SK-N-SH (cell line): ENCODE measurements around the gene KCNE5. TPM values are rescaled to one million over a fixed set of nuclear protein-coding genes. Genes with fewer than 3 reads are reported as not detected.

Experiments
- CTCF ChIA-PET: fragments of 300-600, 350-600 bp; formaldehyde crosslinking; extraction: SDS; loops from one replicate; lab custom pipeline; 2021; lab: Yijun Ruan, JAX
- POLR2A ChIA-PET: fragments of 350-600 bp; sonication (Branson Sonifier 250); formaldehyde crosslinking; extraction: SDS; loops from one replicate; lab custom pipeline; 2020; ENCODE audit warnings: antibody characterized with exemption, inconsistent platforms; lab: Yijun Ruan, JAX
- DNase-seq: peaks from one replicate; pipeline ENCODE4 v3.0.0; 2012
- H2AFZ ChIP-seq: fragments of 200-600 bp; sonication (generic); 2 replicates; pipeline ENCODE4 v1.8.1; 2016; ENCODE audit warnings: antibody characterized with exemption, mild to moderate bottlenecking, low read depth
- H3F3A ChIP-seq: fragments of 200-600 bp; sonication (generic); replicated peaks from 2 replicates; pipeline ENCODE3; 2016; ENCODE audit warnings: antibody characterized with exemption, mild to moderate bottlenecking; ENCODE audit not compliant: insufficient read depth
- H3K27ac ChIP-seq, 2 experiments: fragments of 200-500 bp in 1 of 2; fragments of 200-600 bp in 1 of 2; sonication (Bioruptor generic) in 1 of 2; sonication (generic), shearing (Covaris generic) in 1 of 2; 2 replicates each; pipeline versions ENCODE4 v1.5.1 to v1.6.1; 2014 to 2016; ENCODE audit warnings: low read depth in 2 of 2, inconsistent platforms in 1 of 2, low read length in 1 of 2, mild to moderate bottlenecking in 1 of 2, mixed read lengths in 1 of 2
- H3K27me3 ChIP-seq: fragments of 200-600 bp; sonication (generic), shearing (Covaris generic); 2 replicates; pipeline ENCODE4 v1.6.1; 2016; ENCODE audit warnings: mixed run types; ENCODE audit not compliant: insufficient read depth
- H3K36me3 ChIP-seq, 2 experiments: fragments of 200-500 bp in 1 of 2; fragments of 200-600 bp in 1 of 2; sonication (Bioruptor generic) in 1 of 2; sonication (generic) in 1 of 2; replicated peaks in 1 of 2; 2 replicates each; pipeline versions ENCODE3 to v1.5.1; 2014 to 2016; ENCODE audit warnings: low read length in 1 of 2, mild to moderate bottlenecking in 1 of 2; ENCODE audit not compliant: insufficient read depth in 2 of 2, control insufficient read depth in 1 of 2
- H3K4me1 ChIP-seq, 2 experiments: fragments of 200-500 bp in 1 of 2; fragments of 200-600 bp in 1 of 2; sonication (Bioruptor generic) in 1 of 2; sonication (generic), shearing (Covaris generic) in 1 of 2; 2 replicates each; pipeline versions ENCODE4 v1.5.1 to v1.6.1; 2014 to 2016; ENCODE audit warnings: low read depth in 1 of 2, low read length in 1 of 2, mixed run types in 1 of 2; ENCODE audit not compliant: insufficient read depth in 2 of 2, control insufficient read depth in 1 of 2
- H3K4me2 ChIP-seq: fragments of 200-600 bp; sonication (generic), shearing (Covaris generic); 2 replicates; pipeline ENCODE4 v1.6.1; 2017; ENCODE audit warnings: mixed run types
- H3K4me3 ChIP-seq, 2 experiments: fragments of 200-500 bp in 1 of 2; fragments of 200-600 bp in 1 of 2; sonication (Bioruptor generic) in 1 of 2; sonication (generic), shearing (Covaris generic) in 1 of 2; 2 replicates each; pipeline versions ENCODE4 v1.5.1 to v1.8.1; 2014 to 2016; ENCODE audit warnings: low read depth in 2 of 2, inconsistent platforms in 1 of 2, low read length in 1 of 2, mild to moderate bottlenecking in 1 of 2, mixed read lengths in 1 of 2, moderate library complexity in 1 of 2
- H3K79me2 ChIP-seq: fragments of 200-600 bp; sonication (generic); 2 replicates; pipeline ENCODE4 v1.8.1; 2017; ENCODE audit warnings: mild to moderate bottlenecking; ENCODE audit not compliant: insufficient read depth
- H3K9ac ChIP-seq: fragments of 200-600 bp; sonication (generic); 2 replicates; pipeline ENCODE4 v1.6.1; 2017; ENCODE audit warnings: mixed run types
- H3K9me2 ChIP-seq: fragments of 200-600 bp; sonication (generic); 2 replicates; pipeline ENCODE4 v1.6.1; 2017; ENCODE audit warnings: mixed run types
- H3K9me3 ChIP-seq: fragments of 200-600 bp; sonication (generic); 2 replicates; pipeline ENCODE4 v1.6.1; 2017; ENCODE audit warnings: mixed run types, mild to moderate bottlenecking, moderate library complexity
- H4K20me1 ChIP-seq: fragments of 200-600 bp; sonication (generic); 2 replicates; pipeline ENCODE4 v1.6.1; 2017; ENCODE audit warnings: mild to moderate bottlenecking, mixed run types; ENCODE audit not compliant: insufficient read depth
- ELF1 ChIP-seq: IDR thresholded peaks from 2 replicates; pipeline ENCODE4 v1.4.0; 2012
- EP300 ChIP-seq, 2 experiments: IDR thresholded peaks; 2 replicates each; pipeline versions ENCODE4 v1.4.0 to v1.6.1; 2012; ENCODE audit warnings: borderline replicate concordance in 1 of 2, low read depth in 1 of 2, low read length in 1 of 2
- EZH2phosphoT487 ChIP-seq: fragments of 200-600 bp; sonication (generic); IDR thresholded peaks from 2 replicates; pipeline ENCODE4 v1.6.1; 2017; ENCODE audit warnings: low read depth, mixed run types, mild to moderate bottlenecking, antibody characterized with exemption, moderate library complexity, borderline replicate concordance
- FOSL2 ChIP-seq: IDR thresholded peaks from 2 replicates; pipeline ENCODE4 v1.4.0; 2012; ENCODE audit warnings: low read depth, mild to moderate bottlenecking, moderate library complexity, borderline replicate concordance
- FOXJ3 ChIP-seq: sonication (generic); formaldehyde crosslinking; IDR thresholded peaks from 2 replicates; pipeline ENCODE4 v1.5.1; 2020; ENCODE audit warnings: mild to moderate bottlenecking, missing genetic modification reagents
- FOXM1 ChIP-seq: IDR thresholded peaks from 2 replicates; pipeline ENCODE4 v1.4.0; 2012; ENCODE audit warnings: low read depth, mild to moderate bottlenecking
- GABPA ChIP-seq: IDR thresholded peaks from 2 replicates; pipeline ENCODE4 v1.4.0; 2012; ENCODE audit warnings: low read depth, mild to moderate bottlenecking
- JUND ChIP-seq: IDR thresholded peaks from 2 replicates; pipeline ENCODE4 v1.4.0; 2012
- MAX ChIP-seq: IDR thresholded peaks from 2 replicates; pipeline ENCODE4 v1.4.0; 2012; ENCODE audit warnings: low read depth
- NFIC ChIP-seq: IDR thresholded peaks from 2 replicates; pipeline ENCODE4 v1.4.0; 2012; ENCODE audit warnings: borderline replicate concordance
- NRF1 ChIP-seq: IDR thresholded peaks from 2 replicates; pipeline ENCODE4 v1.6.1; 2012; ENCODE audit warnings: low read depth, mild to moderate bottlenecking, low read length
- PBX3 ChIP-seq: IDR thresholded peaks from 2 replicates; pipeline ENCODE4; 2012
- RCOR1 ChIP-seq: fragments of 150-350 bp; IDR thresholded peaks from 2 replicates; pipeline ENCODE4 v1.6.1; 2017; ENCODE audit warnings: antibody characterized with exemption, low read length
- RFX5 ChIP-seq: IDR thresholded peaks from 2 replicates; pipeline ENCODE4 v1.6.1; 2012; ENCODE audit warnings: mild to moderate bottlenecking, improper control_type of control experiment, low read length
- RXRA ChIP-seq: IDR thresholded peaks from 2 replicates; pipeline ENCODE4 v1.4.0; 2012; ENCODE audit warnings: low read depth, mild to moderate bottlenecking, borderline replicate concordance
- SMC3 ChIP-seq: IDR thresholded peaks from 2 replicates; pipeline ENCODE4 v1.6.1; 2012; ENCODE audit warnings: low read depth, low read length, improper control_type of control experiment
- TAF1 ChIP-seq: IDR thresholded peaks from 2 replicates; pipeline ENCODE4 v1.6.1; 2012; ENCODE audit warnings: low read depth, mild to moderate bottlenecking, low read length, moderate library complexity, borderline replicate concordance
- TEAD4 ChIP-seq: IDR thresholded peaks from 2 replicates; pipeline ENCODE4 v1.4.0; 2012; ENCODE audit warnings: mild to moderate bottlenecking, borderline replicate concordance; ENCODE audit not compliant: insufficient read depth
- USF1 ChIP-seq: IDR thresholded peaks from 2 replicates; pipeline ENCODE4 v1.4.0; 2012; ENCODE audit warnings: low read depth, borderline replicate concordance
- USF2 ChIP-seq: fragments of 150-350 bp; IDR thresholded peaks from 2 replicates; pipeline ENCODE4 v1.6.1; 2017; ENCODE audit warnings: antibody characterized with exemption, low read length, low read depth, borderline replicate concordance
- YY1 ChIP-seq: IDR thresholded peaks from 2 replicates; pipeline ENCODE4 v1.4.0; 2012; ENCODE audit warnings: low read depth, mild to moderate bottlenecking
- ZBTB33 ChIP-seq: IDR thresholded peaks from 2 replicates; pipeline ENCODE4 v1.4.0; 2012; ENCODE audit warnings: low read depth, borderline replicate concordance
- WGBS: methylation state at CpG from one replicate; pipeline ENCODE4 v1.1.6; 2017; ENCODE audit warnings: low lambda C conversion rate; 5-methylcytosine and 5-hydroxymethylcytosine counted together
- polyA plus RNA-seq, 3 experiments: library from polyadenylated mRNA; depleted of rRNA; stranded (reverse); fragments of >200 nt; gene quantifications; 2 replicates each; pipeline ENCODE4 v1.2.3, GENCODE V29; 2012

Gene KCNE5
- polyA plus RNA-seq, 1 of the 3 experiments (the other 2 are of a cell fraction), result 0.21 TPM

- H3K27ac ChIP-seq, result no peak overlapping the region
- POLR2A ChIA-PET, result no interaction called here
- H3K9me2 ChIP-seq, result no peaks in the 10 kb centered on the region
- no peak for DNase-seq
- WGBS, result 18% methylated on average over 5 of the region's 5 CpGs
- no peak for TF ChIP-seq YY1
- no peak for TF ChIP-seq RFX5
- TF ChIP-seq GABPA, result no peak
- no peak for TF ChIP-seq ZBTB33
- TF ChIP-seq FOXM1, result no peak
- no peak for TF ChIP-seq MAX
- no peak for TF ChIP-seq TAF1
- no peak for TF ChIP-seq NRF1
- no peak for TF ChIP-seq RCOR1
- no peak for TF ChIP-seq PBX3
- TF ChIP-seq TEAD4, result no peak
- TF ChIP-seq FOXJ3 (CRISPR knock-in tag), result no peak
- TF ChIP-seq RXRA, result no peak
- no peak overlapping the region for H3K9ac ChIP-seq
- H3K9me3 ChIP-seq, result 0 out of 2 replicates have a peak, but pooled peaks cover 5% of the 10 kb centered on the region
- no peak overlapping the region for H3K4me2 ChIP-seq
- peaks cover 29% of the 10 kb centered on the region for H3K27me3 ChIP-seq
- CTCF ChIA-PET, result no interaction called here
- H3K79me2 ChIP-seq, result no peaks in the 10 kb centered on the region
- no peak overlapping the region for H2AFZ ChIP-seq
- H4K20me1 ChIP-seq, result no peaks in the 10 kb centered on the region
- H3K4me3 ChIP-seq, result no peak overlapping the region
- H3K4me1 ChIP-seq, result no peaks in the 10 kb centered on the region; a peak in 1 of 4 replicates
- H3F3A ChIP-seq, result no peaks in the 10 kb centered on the region
- H3K36me3 ChIP-seq, result no peaks in the 10 kb centered on the region
Observed at GRCh38 chrX:109601486-109601885, 23.5 kb downstream of the KCNE5 start.

GRCh38 chrX:109600237-109600651, 24.7 kb downstream of the KCNE5 start:
- no peaks in the 10 kb centered on the region for H3K9me2 ChIP-seq
- H3F3A ChIP-seq, result no peaks in the 10 kb centered on the region
- WGBS, result 24% methylated on average over 16 of the region's 16 CpGs
- H3K4me1 ChIP-seq, result no peaks in the 10 kb centered on the region; a peak in 1 of 4 replicates
- DNase-seq, result peak; percentile 10
- H3K79me2 ChIP-seq, result no peaks in the 10 kb centered on the region
- 0 out of 2 replicates have a peak, but pooled peaks cover 2% of the 10 kb centered on the region for H3K9me3 ChIP-seq
- no peak overlapping the region for H3K4me3 ChIP-seq
- no peak overlapping the region for H3K27ac ChIP-seq
- no peaks in the 10 kb centered on the region for H3K36me3 ChIP-seq
- ChIA-PET CTCF (interaction anchor here (0.7 to 1.3 kb wide), 2 partner anchors 115 to 1394 kb away, joined by 3 to 4 read pairs; no protein-coding TSS in a partner anchor), POLR2A (no interaction called here)
- H2AFZ ChIP-seq, result no peak overlapping the region
- H4K20me1 ChIP-seq, result no peaks in the 10 kb centered on the region
- H3K9ac ChIP-seq, result no peak overlapping the region
- H3K4me2 ChIP-seq, result no peak overlapping the region
- peaks cover 29% of the 10 kb centered on the region for H3K27me3 ChIP-seq
- no peak for TF ChIP-seq JUND
- no peak for TF ChIP-seq FOXM1
- TF ChIP-seq EZH2phosphoT487, result no peak
- no peak for TF ChIP-seq USF1
- TF ChIP-seq USF2, result no peak
- TF ChIP-seq GABPA, result no peak
- no peak for TF ChIP-seq RCOR1
- no peak for TF ChIP-seq NFIC
- TF ChIP-seq NRF1, result no peak
- no peak for TF ChIP-seq EP300 (IDR thresholded peaks at IDR 0.05; ENCODE audit: borderline replicate concordance in 1 of 2, low read depth in 1 of 2, low read length in 1 of 2)
- no peak for TF ChIP-seq FOSL2
- TF ChIP-seq SMC3, result no peak
- no peak for TF ChIP-seq FOXJ3 (CRISPR knock-in tag)
- no peak for TF ChIP-seq ELF1
